Lung (tissue), 12 donors: ENCODE measurements around the gene ISM1. TPM values are rescaled to one million over a fixed set of nuclear protein-coding genes. Genes with fewer than 3 reads are reported as not detected.
A peak's percentile ranks its signal among the peaks of the same experiment; 100 is the strongest.

Experiments used
- ATAC-seq: fragments of 200-7000 bp; cut with Tn5 transposase; one replicate; pipeline ENCODE4 v1.9.1; 2020; ENCODE audit warnings: moderate number of reproducible peaks; ENCODE audit not compliant: insufficient read depth, low FRiP score
- DNase-seq, 3 donors: peaks; one replicate each; pipeline ENCODE4 v3.0.0-alpha.2; 2013 to 2017
- H3K27ac ChIP-seq, 2 donors: one replicate each; pipeline ENCODE4 v1.5.1; 2013; ENCODE audit warnings: mild to moderate bottlenecking in 2 of 2, moderate library complexity in 2 of 2, control low read depth in 1 of 2, inconsistent platforms in 1 of 2, low read depth in 1 of 2, low read length in 1 of 2
- H3K27me3 ChIP-seq, 3 donors: one replicate each; pipeline ENCODE4 v1.5.1; 2013; ENCODE audit warnings: low read length in 2 of 3; ENCODE audit not compliant: control insufficient read depth in 3 of 3, insufficient read depth in 3 of 3
- H3K36me3 ChIP-seq, 4 donors: one replicate each; pipeline ENCODE4 v1.5.1; 2013; ENCODE audit warnings: low read length in 4 of 4, mild to moderate bottlenecking in 1 of 4, moderate library complexity in 1 of 4; ENCODE audit not compliant: control insufficient read depth in 4 of 4, insufficient read depth in 4 of 4
- H3K4me1 ChIP-seq, 5 donors: one replicate each; pipeline ENCODE4 v1.5.1; 2013; ENCODE audit warnings: low read length in 5 of 5, mild to moderate bottlenecking in 2 of 5, moderate library complexity in 1 of 5; ENCODE audit not compliant: control insufficient read depth in 5 of 5, insufficient read depth in 5 of 5
- H3K4me3 ChIP-seq: one replicate; pipeline ENCODE4 v1.5.1; 2013; ENCODE audit warnings: mild to moderate bottlenecking, control low read depth, moderate library complexity
- H3K9ac ChIP-seq, 2 donors: one replicate each; pipeline ENCODE4 v1.5.1; 2013; ENCODE audit warnings: low read length in 2 of 2, control low read depth in 1 of 2; ENCODE audit not compliant: insufficient read depth in 1 of 2
- H3K9me3 ChIP-seq, 4 donors: one replicate each; pipeline ENCODE4 v1.5.1; 2013; ENCODE audit warnings: low read length in 3 of 4, mild to moderate bottlenecking in 1 of 4, moderate library complexity in 1 of 4; ENCODE audit not compliant: control insufficient read depth in 4 of 4, insufficient read depth in 3 of 4
- WGBS, 2 donors: extraction: QIAGEN DNeasy Blood & Tissue Kit; methylation state at CpG; one replicate each; pipeline ENCODE4 v1.1.7; 2013; 5-methylcytosine and 5-hydroxymethylcytosine counted together
- polyA plus RNA-seq, 2 donors: library from polyadenylated mRNA; stranded (reverse); fragments of 200-250 nt; gene quantifications; one replicate each; pipeline ENCODE4 v1.2.1, GENCODE V29; 2013
- total RNA-seq, 2 donors: library from RNA; depleted of rRNA in 1 of 2; stranded (reverse); fragments of >200 nt in 1 of 2; gene quantifications; one replicate each; pipeline ENCODE4 v1.2.1, GENCODE V29; 2014 to 2021
- TF ChIP-seq, protein P1 (sequence below): IDR thresholded peaks from 2 replicates; pipeline ENCODE4 v1.5.1; 2012; ENCODE audit warnings: mild to moderate bottlenecking; ENCODE audit errors: control extremely low read depth, extremely low read depth
- donor health status: control.
- donor health status: control.
- donor health status: Bipolar disorder and iron deficiency.
- donor health status: healthy.
- donor health status: DM: yes; HTN: yes; CAD: no.

Gene ISM1
- total and polyA plus RNA-seq, 4 donors = 1.6 to 13.6 (median 2.9) TPM

DNA sequence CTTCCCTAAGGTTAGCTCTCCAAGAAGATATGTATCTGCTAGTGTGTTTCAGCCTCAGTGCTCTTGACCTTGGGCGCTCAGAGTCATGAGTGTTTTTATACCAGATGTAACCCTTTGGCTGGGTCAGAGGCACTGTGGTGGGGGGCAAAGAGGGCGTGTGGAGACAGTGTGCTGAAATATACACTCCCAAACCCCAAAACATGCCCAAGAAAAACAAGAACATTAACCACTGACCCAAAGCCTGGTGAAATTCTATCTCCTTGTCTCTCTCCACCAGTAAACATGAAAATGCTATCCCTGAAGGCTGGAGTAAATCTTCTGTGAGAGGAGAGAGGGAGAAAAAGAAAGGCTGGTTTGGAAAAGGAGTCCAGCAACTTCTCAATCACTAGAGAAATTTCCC lies 47.9 kb downstream of the ISM1 start:
- no peak for ATAC-seq

DNA sequence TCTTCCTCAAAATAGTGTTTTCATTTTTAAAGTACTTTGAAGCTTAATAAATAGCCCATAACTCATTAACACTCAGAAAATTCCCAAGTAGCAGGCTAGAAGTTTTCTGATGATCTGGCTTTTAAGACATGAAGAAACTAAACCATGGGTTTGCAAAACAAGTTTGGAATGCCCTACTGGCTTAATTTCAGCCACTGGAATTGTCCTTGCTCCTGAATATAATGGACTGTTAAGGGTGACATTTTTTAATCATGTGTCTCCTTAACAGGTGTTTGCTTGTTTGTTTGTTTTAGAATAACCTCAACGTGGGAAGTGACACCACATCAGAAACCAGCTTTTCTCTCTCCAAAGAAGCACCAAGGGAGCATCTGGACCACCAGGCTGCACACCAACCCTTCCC lies 49.1 kb downstream of the ISM1 start:
- Histone ChIP-seq H3K27me3 (no peaks in the 10 kb centered on the region), H3K9me3 (no peaks in the 10 kb centered on the region), H3K36me3 (no peaks in the 10 kb centered on the region), H3K9ac (no peak overlapping the region), H3K4me3 (no peak overlapping the region), H3K4me1 (peaks cover 0 to 18% (median 5%) of the 10 kb centered on the region in 5 donors), H3K27ac (no peak overlapping the region)
- DNase-seq (no peak), ATAC-seq (no peak)
- WGBS, 2 donors = 47 to 57% methylated on average over 1 of the region's 1 CpG
- TF ChIP-seq, protein P1, sequence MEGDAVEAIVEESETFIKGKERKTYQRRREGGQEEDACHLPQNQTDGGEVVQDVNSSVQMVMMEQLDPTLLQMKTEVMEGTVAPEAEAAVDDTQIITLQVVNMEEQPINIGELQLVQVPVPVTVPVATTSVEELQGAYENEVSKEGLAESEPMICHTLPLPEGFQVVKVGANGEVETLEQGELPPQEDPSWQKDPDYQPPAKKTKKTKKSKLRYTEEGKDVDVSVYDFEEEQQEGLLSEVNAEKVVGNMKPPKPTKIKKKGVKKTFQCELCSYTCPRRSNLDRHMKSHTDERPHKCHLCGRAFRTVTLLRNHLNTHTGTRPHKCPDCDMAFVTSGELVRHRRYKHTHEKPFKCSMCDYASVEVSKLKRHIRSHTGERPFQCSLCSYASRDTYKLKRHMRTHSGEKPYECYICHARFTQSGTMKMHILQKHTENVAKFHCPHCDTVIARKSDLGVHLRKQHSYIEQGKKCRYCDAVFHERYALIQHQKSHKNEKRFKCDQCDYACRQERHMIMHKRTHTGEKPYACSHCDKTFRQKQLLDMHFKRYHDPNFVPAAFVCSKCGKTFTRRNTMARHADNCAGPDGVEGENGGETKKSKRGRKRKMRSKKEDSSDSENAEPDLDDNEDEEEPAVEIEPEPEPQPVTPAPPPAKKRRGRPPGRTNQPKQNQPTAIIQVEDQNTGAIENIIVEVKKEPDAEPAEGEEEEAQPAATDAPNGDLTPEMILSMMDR = no peak

More for the DNA sequence above, 47.9 kb downstream of the ISM1 start:
- H3K4me1 ChIP-seq = peaks cover 0 to 14% (median 3%) of the 10 kb centered on the region in 5 donors
- H3K27me3 ChIP-seq = no peaks in the 10 kb centered on the region
- H3K9ac ChIP-seq = no peak overlapping the region
- 79 to 90% methylated on average over 2 of the region's 2 CpGs for WGBS, 2 donors
- no peak overlapping the region for H3K4me3 ChIP-seq
- H3K36me3 ChIP-seq = no peaks in the 10 kb centered on the region
- TF ChIP-seq, protein P1 = no peak
- H3K27ac ChIP-seq = no peak overlapping the region
- DNase-seq = no peak
- H3K9me3 ChIP-seq = no peaks in the 10 kb centered on the region

DNA sequence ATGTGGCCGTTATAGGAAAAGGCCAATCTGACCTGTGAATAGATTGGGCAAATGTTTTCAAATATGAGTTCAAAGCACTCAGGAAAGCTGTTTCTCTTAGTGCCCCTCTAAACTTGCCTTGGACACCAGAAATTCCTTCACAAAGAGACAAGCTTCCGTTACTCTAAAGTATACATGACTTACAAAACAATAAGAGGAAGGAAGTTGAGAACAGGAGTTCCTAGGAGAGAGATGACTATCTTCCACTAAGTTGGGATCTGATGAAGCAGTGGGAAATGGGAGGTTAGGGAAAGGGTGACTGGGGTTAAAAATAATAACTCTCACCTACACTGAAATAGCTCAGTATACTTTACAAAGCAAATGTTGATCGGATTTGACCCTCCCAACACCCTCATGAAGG lies 50.0 kb downstream of the ISM1 start:
- no peak for ATAC-seq

More for the DNA sequence above, 50.0 kb downstream of the ISM1 start:
- TF ChIP-seq, protein P1 = no peak
- no peaks in the 10 kb centered on the region for H3K27me3 ChIP-seq
- peak overlapping the region in 1 of 2 donors; percentile 24 for H3K27ac ChIP-seq
- peaks cover 0 to 18% (median 5%) of the 10 kb centered on the region in 5 donors for H3K4me1 ChIP-seq
- H3K36me3 ChIP-seq = no peaks in the 10 kb centered on the region
- no peaks in the 10 kb centered on the region for H3K9me3 ChIP-seq
- WGBS, 2 donors = 47 to 54% methylated on average over 3 of the region's 3 CpGs
- no peak overlapping the region for H3K4me3 ChIP-seq
- H3K9ac ChIP-seq = no peak overlapping the region
- DNase-seq = no peak
